ENCODE measurements around the gene MKX.

MKX gene

DNA sequence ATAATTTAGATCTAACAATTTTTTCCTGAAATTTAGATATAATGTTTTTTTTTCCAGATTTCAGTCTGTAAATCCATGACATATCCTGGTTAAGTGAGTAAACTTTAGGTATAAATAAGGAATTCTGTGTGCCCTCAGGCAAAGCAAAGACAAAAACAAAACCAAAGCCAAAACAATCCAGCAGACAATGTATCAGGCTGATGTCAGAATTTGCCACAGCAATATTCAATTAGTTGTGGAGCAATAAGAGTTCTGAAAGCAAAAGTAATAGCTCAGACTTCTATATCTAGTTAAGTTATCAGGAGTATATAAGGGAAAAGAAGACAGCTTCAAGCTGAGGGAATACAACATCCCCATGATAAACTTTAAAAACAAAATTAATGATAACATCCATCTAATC lies 82.0 kb downstream of the MKX start:
- DNase-seq (ENCODE audit: low read depth): no peak
- TF ChIP-seq, protein P1, sequence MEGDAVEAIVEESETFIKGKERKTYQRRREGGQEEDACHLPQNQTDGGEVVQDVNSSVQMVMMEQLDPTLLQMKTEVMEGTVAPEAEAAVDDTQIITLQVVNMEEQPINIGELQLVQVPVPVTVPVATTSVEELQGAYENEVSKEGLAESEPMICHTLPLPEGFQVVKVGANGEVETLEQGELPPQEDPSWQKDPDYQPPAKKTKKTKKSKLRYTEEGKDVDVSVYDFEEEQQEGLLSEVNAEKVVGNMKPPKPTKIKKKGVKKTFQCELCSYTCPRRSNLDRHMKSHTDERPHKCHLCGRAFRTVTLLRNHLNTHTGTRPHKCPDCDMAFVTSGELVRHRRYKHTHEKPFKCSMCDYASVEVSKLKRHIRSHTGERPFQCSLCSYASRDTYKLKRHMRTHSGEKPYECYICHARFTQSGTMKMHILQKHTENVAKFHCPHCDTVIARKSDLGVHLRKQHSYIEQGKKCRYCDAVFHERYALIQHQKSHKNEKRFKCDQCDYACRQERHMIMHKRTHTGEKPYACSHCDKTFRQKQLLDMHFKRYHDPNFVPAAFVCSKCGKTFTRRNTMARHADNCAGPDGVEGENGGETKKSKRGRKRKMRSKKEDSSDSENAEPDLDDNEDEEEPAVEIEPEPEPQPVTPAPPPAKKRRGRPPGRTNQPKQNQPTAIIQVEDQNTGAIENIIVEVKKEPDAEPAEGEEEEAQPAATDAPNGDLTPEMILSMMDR (IDR thresholded peaks at IDR 0.05; ENCODE audit: low read depth, low read length, missing control alignments): no peak
- no peak overlapping the region for H3K4me3 ChIP-seq (ENCODE audit: low read depth, low read length)
- in situ Hi-C loops (cut with HindIII; ENCODE audit: low sequenced_read_pairs): no loop called here

DNA sequence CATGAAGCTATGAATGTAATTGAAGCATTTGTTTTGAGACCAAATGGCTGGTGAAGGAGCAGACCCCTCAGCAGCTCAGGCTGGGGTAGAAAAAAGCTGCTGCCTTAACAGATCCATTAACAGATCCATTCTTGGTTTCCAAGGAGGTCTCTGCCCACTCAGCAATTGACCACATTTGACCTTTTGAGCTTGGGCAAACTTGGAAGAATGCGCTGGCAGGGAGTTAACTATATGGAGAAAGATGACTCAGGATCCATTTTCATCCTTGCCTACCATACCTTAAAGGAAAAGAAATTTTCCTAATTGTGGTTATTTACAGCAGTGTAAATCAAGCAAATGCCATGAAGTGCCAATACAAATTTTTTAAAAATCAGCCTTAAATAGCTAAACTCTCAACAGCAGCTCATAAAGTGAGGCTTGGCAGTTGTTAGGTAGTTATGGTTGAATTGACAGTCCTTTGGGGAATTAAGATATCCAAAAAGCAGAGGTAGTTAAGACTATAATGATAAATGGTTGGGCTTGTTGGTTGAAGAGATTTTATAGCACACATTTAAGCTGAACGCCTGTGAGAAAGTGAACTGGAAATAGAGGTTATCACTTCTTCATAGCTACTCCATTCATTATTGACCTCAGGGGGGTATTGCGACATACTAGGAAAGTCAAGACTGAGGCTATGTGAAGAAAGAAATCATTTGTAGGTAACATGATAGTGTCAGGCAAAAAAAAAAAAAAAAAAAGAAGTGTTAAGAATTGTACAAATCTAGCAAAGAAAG lies 83.9 kb downstream of the MKX start:
- DNase-seq (ENCODE audit: low read depth): no peak
- in situ Hi-C loops (cut with HindIII; ENCODE audit: low sequenced_read_pairs): no loop called here
- H3K4me3 ChIP-seq (ENCODE audit: low read depth, low read length): no peak overlapping the region
- TF ChIP-seq, protein P1 (IDR thresholded peaks at IDR 0.05; ENCODE audit: low read depth, low read length, missing control alignments): no peak

DNA sequence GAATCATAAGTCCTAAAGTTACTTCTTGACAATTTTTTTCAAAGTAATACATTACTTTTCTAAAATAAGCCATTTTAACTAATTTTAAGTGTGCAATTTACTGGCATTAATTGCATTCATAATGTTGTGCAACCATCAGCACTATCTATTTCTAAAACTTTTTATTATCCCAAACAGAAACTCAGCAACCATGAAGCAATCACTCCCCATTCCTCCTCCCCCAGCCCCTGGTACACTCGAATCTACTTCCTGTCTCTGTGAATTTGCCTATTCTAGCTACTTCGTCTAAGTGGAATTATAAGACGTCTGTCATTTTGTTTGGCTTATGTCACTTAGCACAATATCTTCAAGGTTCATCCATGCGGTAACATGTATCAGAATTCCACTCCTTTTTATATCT lies 84.9 kb downstream of the MKX start:
- in situ Hi-C loops (cut with HindIII; ENCODE audit: low sequenced_read_pairs): no loop called here
- no peak for DNase-seq (ENCODE audit: low read depth)
- H3K4me3 ChIP-seq (ENCODE audit: low read depth, low read length): no peak overlapping the region
- TF ChIP-seq, protein P1 (IDR thresholded peaks at IDR 0.05; ENCODE audit: low read depth, low read length, missing control alignments): no peak

DNA sequence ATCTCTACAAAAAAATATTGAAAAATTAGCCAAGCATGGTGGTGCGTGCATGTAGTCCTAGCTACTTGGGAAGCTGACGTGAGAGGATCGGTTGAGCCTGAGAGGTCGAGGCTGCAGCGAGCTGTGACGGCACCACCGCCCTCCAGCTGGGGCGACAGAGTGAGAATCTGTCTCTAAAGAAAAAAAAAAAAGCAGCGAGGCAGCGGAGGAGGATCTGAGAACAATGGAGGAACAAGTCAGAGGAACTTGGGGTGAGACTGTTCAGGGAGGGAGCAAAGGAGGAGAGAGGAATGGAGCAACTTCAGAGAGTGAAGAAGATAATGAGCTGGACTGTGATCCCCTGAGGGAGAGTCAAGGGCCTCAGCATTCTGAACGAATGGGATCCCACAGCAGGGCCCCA lies 85.4 kb downstream of the MKX start:
- H3K4me3 ChIP-seq (ENCODE audit: low read depth, low read length): no peak overlapping the region
- TF ChIP-seq, protein P1 (IDR thresholded peaks at IDR 0.05; ENCODE audit: low read depth, low read length, missing control alignments): no peak
- no peak for DNase-seq (ENCODE audit: low read depth)
- in situ Hi-C loops (cut with HindIII; ENCODE audit: low sequenced_read_pairs): no loop called here

DNA sequence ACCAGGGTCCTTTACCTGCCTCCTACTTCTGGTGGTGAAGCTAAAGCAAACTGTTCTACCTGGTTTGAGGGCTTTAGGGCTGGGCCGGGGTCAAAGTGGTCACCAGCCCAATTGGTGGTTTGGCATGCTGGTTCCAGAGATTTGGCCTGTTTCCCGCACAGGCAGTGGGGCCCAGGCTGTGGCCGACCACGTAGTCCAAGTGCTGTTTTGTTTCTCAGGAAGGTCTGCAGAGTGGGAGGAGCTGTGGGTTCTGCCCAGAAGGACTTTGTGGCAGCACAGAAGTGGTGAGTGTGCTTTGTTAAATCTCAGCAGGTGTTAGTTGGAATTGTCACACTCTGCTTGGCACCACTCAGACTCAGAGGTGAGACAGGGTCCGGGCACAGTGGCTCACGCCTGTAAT lies 85.8 kb downstream of the MKX start:
- TF ChIP-seq, protein P1 (IDR thresholded peaks at IDR 0.05; ENCODE audit: low read depth, low read length, missing control alignments): no peak
- in situ Hi-C loops (cut with HindIII; ENCODE audit: low sequenced_read_pairs): no loop called here
- no peak overlapping the region for H3K4me3 ChIP-seq (ENCODE audit: low read depth, low read length)
- no peak for DNase-seq (ENCODE audit: low read depth)

DNA sequence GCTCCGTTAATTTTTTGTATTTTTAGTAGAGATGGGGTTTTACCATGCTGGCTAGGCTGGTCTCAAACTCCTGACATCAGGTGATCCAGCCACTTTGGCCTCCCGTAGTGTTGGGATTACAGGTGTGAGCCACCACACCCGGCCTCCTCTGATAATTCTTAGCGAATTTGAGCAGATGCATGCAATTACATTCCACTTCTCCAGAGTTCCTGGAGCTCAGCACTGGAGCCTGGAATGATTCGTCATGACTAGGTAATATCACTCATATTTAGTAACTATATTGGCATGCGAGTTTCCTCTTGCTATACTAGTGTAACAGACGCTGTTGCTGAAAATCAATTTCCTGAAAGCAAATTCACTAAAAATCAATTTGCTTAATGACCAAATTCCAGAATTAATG lies 86.8 kb downstream of the MKX start:
- in situ Hi-C loops (cut with HindIII; ENCODE audit: low sequenced_read_pairs): no loop called here
- H3K4me3 ChIP-seq (ENCODE audit: low read depth, low read length): no peak overlapping the region
- DNase-seq (ENCODE audit: low read depth): no peak
- TF ChIP-seq, protein P1 (IDR thresholded peaks at IDR 0.05; ENCODE audit: low read depth, low read length, missing control alignments): no peak
